A673 (cell line): ENCODE data around the gene HEMK1. TPM values are rescaled to one million over a fixed set of nuclear protein-coding genes. Genes with fewer than 3 reads are reported as not detected.
A peak's percentile ranks its signal among the peaks of the same experiment; 100 is the strongest.

Source experiments
- BruUV-seq: library from RNA; stranded (reverse); fragments of 400-500 nt; replicated peaks from 2 replicates; lab custom pipeline; 2021; lab: Mats Ljungman, UMichigan
- CTCF ChIA-PET: fragments of 300-600 bp; sonication (Branson Sonifier 250); formaldehyde crosslinking; loops from one replicate; lab custom pipeline; 2022; ENCODE audit warnings: antibody characterized with exemption; lab: Charles Lee
- POLR2A ChIA-PET: fragments of 300-600 bp; sonication (Branson Sonifier 250); formaldehyde crosslinking; loops from one replicate; lab custom pipeline; 2022; ENCODE audit warnings: antibody characterized with exemption; ENCODE audit not compliant: low non-redundant PET; lab: Charles Lee
- DNase-seq: peaks from one replicate; pipeline ENCODE4 v3.0.0-alpha.2; 2015; ENCODE audit warnings: low spot score
- H3K27ac ChIP-seq: fragments of 200-600 bp; sonication (generic); 2 replicates; pipeline ENCODE4 v1.5.1; 2016; ENCODE audit warnings: mixed run types, low read depth, mild to moderate bottlenecking, mixed read lengths, antibody characterized with exemption, low read length; ENCODE audit not compliant: poor library complexity, severe bottlenecking
- H3K27me3 ChIP-seq: fragments of 200-600 bp; sonication (generic); replicated peaks from 2 replicates; pipeline ENCODE4 v1.6.1; 2017; ENCODE audit warnings: mixed run types, low read depth, mild to moderate bottlenecking, mixed read lengths, antibody characterized with exemption, low read length; ENCODE audit not compliant: insufficient read depth, poor library complexity
- H3K36me3 ChIP-seq: fragments of 200-600 bp; sonication (generic); 2 replicates; pipeline ENCODE4 v1.6.1; 2016; ENCODE audit warnings: mixed run types, mild to moderate bottlenecking, mixed read lengths, antibody characterized with exemption, low read length; ENCODE audit not compliant: insufficient read depth, poor library complexity, severe bottlenecking
- H3K4me1 ChIP-seq: fragments of 200-600 bp; sonication (generic); 2 replicates; pipeline ENCODE4 v1.6.1; 2017; ENCODE audit warnings: mixed run types, mild to moderate bottlenecking, mixed read lengths, antibody characterized with exemption, low read length; ENCODE audit not compliant: insufficient read depth, poor library complexity, severe bottlenecking
- H3K4me3 ChIP-seq: fragments of 200-600 bp; sonication (generic); 2 replicates; pipeline ENCODE4 v1.5.1; 2016; ENCODE audit warnings: low read depth, mixed run types, mild to moderate bottlenecking, mixed read lengths, low read length; ENCODE audit not compliant: poor library complexity, severe bottlenecking
- H3K9me3 ChIP-seq: fragments of 200-600 bp; sonication (generic); 2 replicates; pipeline ENCODE4 v1.6.1; 2016; ENCODE audit warnings: mixed run types, low read depth, mild to moderate bottlenecking, mixed read lengths, antibody characterized with exemption, low read length; ENCODE audit not compliant: poor library complexity, severe bottlenecking
- EZH2 ChIP-seq: fragments of 200-600 bp; sonication (generic); IDR thresholded peaks from 2 replicates; pipeline ENCODE4 v1.6.1; 2017; ENCODE audit warnings: borderline replicate concordance, low read depth, mild to moderate bottlenecking, mixed read lengths, antibody characterized with exemption, low read length; ENCODE audit not compliant: poor library complexity, severe bottlenecking
- intact Hi-C: fragments of 100-400 bp; cut with micrococcal nuclease; formaldehyde crosslinking; loops from one replicate; pipeline ENCODE4 v1.10.0; 2022; ENCODE audit not compliant: unreplicated experiment
- total RNA-seq: library from RNA; stranded (reverse); gene quantifications from 2 replicates; pipeline ENCODE4 v1.2.3, GENCODE V29; 2021
- TF ChIP-seq, protein P1 (sequence below): fragments of 300-800, 200-600 bp; sonication (generic); conservative IDR thresholded peaks from 2 replicates; pipeline ENCODE4 v1.5.1; 2017; ENCODE audit warnings: low read depth, mild to moderate bottlenecking, antibody characterized with exemption, low read length, moderate library complexity, mixed read lengths

HEMK1 gene
- total RNA-seq, 1 experiment from 2014 or later, result 5.7 TPM

DNA sequence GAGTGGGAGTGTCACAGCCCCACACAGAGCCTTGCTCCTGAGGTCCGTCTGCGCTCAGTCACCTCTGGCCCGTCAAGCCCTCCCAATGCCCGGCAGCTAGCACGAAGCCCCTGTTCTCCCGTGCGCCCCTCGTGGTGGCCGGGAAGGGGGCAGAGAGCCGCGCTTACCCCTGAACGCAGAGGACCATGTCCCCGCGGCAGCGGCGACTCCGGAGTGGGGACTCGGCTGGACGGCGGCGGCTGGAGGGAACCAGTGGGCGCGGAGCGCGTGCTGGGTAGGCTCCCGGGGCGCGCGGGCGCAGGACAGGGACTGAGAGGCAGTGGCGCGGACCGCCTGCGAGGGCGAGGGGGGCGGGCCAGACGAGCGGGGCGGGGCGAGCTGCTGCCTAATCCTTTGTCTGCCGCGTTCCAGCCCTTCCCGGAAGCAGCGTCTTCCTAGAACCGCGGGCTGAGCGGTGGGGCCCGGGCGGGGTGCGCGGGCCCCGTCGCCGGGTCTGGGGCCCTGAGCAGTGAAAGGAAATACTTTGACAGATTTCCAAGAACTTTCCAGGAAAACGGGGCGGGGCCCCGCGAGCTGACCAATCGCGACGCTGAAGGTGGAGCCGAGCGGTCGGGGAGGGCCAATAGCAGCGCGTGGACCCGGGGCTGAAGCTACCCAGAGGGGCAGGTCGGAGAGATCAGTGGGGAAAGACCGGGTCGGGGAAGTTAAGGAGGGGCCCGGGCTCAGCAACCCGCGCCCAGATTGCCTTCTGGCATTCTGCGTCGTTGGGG, 42.3 kb downstream of the HEMK1 start, which contains the start of gene CISH:
Gene CISH, minus strand, starts transcription at position 311 of the 770 bp plus-strand sequence. Its CDS starts 124 bp downstream, at position 187.
- TF ChIP-seq EZH2, result no peak
- TF ChIP-seq, protein P1, sequence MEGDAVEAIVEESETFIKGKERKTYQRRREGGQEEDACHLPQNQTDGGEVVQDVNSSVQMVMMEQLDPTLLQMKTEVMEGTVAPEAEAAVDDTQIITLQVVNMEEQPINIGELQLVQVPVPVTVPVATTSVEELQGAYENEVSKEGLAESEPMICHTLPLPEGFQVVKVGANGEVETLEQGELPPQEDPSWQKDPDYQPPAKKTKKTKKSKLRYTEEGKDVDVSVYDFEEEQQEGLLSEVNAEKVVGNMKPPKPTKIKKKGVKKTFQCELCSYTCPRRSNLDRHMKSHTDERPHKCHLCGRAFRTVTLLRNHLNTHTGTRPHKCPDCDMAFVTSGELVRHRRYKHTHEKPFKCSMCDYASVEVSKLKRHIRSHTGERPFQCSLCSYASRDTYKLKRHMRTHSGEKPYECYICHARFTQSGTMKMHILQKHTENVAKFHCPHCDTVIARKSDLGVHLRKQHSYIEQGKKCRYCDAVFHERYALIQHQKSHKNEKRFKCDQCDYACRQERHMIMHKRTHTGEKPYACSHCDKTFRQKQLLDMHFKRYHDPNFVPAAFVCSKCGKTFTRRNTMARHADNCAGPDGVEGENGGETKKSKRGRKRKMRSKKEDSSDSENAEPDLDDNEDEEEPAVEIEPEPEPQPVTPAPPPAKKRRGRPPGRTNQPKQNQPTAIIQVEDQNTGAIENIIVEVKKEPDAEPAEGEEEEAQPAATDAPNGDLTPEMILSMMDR, result peak; percentile 44
- no peaks in the 10 kb centered on the region for H3K27me3 ChIP-seq
- POLR2A ChIA-PET, result no interaction called here

DNA sequence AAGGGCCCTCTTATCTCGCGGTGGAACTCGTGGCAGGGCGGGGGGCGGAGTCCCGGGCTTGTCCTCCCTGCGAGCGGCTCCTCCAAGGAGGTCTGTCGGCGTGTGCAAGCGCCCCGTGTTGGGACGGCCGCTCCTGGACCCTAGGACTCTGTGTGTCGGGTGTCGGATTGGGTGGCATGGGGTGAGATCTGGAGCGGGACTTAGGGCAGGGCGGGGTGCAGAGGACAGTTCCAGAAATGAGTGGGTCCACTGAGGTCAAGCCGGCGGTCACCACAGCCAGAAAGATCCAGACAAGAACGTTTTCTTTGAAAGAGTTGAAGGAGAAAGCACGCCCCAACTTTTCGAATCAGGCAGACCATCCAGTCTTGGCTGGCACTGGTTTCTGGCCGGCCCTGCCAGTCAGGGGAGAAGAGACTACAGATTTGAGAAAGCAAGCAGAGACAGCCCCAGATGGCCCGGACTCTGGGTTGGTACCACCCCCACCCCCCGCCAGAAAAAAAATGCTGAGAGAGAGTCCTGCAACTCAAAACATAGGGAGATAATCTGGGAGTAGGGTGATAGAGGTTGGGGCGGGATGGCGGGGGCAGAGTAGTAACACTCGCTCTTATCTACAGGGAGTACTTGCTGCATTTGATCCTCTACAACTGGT, 43.0 kb downstream of the HEMK1 start:
- BruUV-seq, result no TSS peak
- Histone ChIP-seq H3K4me3 (peak overlapping the region; percentile 52), H3K9me3 (no peaks in the 10 kb centered on the region), H3K27ac (no peak overlapping the region), H3K27me3 (no peaks in the 10 kb centered on the region), H3K36me3 (no peaks in the 10 kb centered on the region), H3K4me1 (peaks cover 8% of the 10 kb centered on the region)
- CTCF ChIA-PET, result interaction anchor here (0.9 to 1.0 kb wide), 2 partner anchors 40 to 43 kb away, joined by 3 read pairs; no protein-coding TSS in a partner anchor
- no peak for DNase-seq
- no peak for TF ChIP-seq EZH2
- intact Hi-C loops, result loop anchor here (5.0 to 10.0 kb wide), 5 partner anchors 40 to 882 kb away; no protein-coding TSS in a partner anchor
- POLR2A ChIA-PET, result no interaction called here

More for the DNA sequence above, 42.3 kb downstream of the HEMK1 start, which contains the start of gene CISH:
- Histone ChIP-seq H3K4me1 (peaks cover 8% of the 10 kb centered on the region), H3K4me3 (peak within 1 kb of the TSS; percentile 52), H3K27ac (peak within 1 kb of the TSS; percentile 67), H3K36me3 (no peaks in the 10 kb centered on the region), H3K9me3 (no peaks in the 10 kb centered on the region)
- BruUV-seq, result no TSS peak
- intact Hi-C loops, result loop anchor here (5.0 to 10.0 kb wide), 5 partner anchors 39 to 883 kb away; no protein-coding TSS in a partner anchor
- CTCF ChIA-PET, result interaction anchor here (1.0 kb wide), 1 partner anchor 40 kb away, joined by 3 read pairs; no protein-coding TSS in a partner anchor
- peak; percentile 89 for DNase-seq

DNA sequence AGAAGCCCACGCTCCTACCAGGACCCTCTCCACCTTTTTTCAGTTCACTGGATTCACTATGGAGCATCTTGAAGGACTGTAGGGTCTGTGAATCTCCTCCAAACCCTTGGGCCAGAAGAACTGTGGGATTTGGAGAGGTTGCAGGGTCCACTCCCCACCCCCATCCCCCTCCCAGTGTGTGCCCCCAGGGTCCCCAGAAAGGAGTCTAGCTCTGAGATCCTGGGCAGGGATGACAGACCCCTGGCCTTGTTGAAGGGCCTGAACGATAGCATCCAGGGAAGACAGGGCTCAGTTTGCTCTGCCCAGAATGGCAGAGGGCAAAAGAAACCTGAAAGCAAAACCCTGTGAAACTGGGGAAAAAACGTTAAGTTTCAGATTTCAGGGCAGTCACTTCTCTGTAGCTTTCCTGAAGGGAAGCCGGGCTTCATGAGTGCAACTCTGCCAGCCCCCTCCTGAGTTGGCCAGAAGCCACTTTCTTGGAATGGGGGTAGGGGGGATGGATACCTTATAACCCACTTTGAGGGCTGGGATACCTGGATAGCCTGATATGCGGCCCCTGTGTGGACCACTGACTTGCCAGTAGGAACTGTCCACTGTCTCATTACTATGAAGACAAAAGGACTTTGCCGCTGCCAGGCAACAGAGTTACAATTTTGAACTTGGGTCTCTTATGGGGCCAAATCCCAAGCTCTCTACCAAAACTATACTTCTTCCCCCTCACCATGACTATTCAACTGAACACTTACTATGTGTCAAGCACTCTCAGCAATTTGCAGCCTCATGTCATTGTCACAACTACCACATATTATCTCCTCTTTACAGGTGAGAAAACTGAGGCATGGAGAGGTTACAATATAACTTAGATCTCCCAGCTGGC, 43.9 kb downstream of the HEMK1 start:
- no peaks in the 10 kb centered on the region for H3K36me3 ChIP-seq
- no peaks in the 10 kb centered on the region for H3K9me3 ChIP-seq
- CTCF ChIA-PET, result interaction anchor here (0.5 to 0.9 kb wide), 2 partner anchors 44 to 340 kb away, joined by 3 read pairs; no protein-coding TSS in a partner anchor
- no peak overlapping the region for H3K4me3 ChIP-seq
- H3K27me3 ChIP-seq, result no peaks in the 10 kb centered on the region
- TF ChIP-seq, protein P1, result no peak
- no peak for TF ChIP-seq EZH2
- no TSS peak for BruUV-seq
- H3K4me1 ChIP-seq, result peaks cover 8% of the 10 kb centered on the region
- intact Hi-C loops, result loop anchor here (5.0 to 10.0 kb wide), 5 partner anchors 41 to 882 kb away; no protein-coding TSS in a partner anchor
- DNase-seq, result no peak
- POLR2A ChIA-PET, result no interaction called here
- H3K27ac ChIP-seq, result no peak overlapping the region
